Posterior vena cava (tissue), 2 donors: ENCODE results near the gene SLC5A6. TPM values are rescaled to one million over a fixed set of nuclear protein-coding genes. Genes with fewer than 3 reads are reported as not detected.

Experiments used
- DNase-seq: peaks from one replicate; pipeline ENCODE4 v3.0.0-alpha.2; 2020; ENCODE audit warnings: low spot score
- intact Hi-C, 2 donors: fragments of 100-400 bp; cut with DNase I; formaldehyde crosslinking; loops; one replicate each; pipeline versions ENCODE4 v1.14.1 to v1.14.2; 2022 to 2023
- long read RNA-seq, 2 donors: library from polyadenylated mRNA; unstranded; transcript quantifications; one replicate each; pipeline ENCODE4 v2.0.0, GENCODE V29; 2020 to 2021
- total RNA-seq, 2 donors: library from RNA; stranded (reverse); fragmentation: NEBNext Ultra II Directional; extraction: Animal tissue kit (Norgen Biotek cat#: 25700); gene quantifications; one replicate each; pipeline ENCODE4 v1.2.1, GENCODE V29; 2021
- donor health status: DM: yes; HTN: yes; CAD: no.
- donor health status: DM: yes; HTN: yes; CAD: no.

The SLC5A6 gene
- 10 to 100 TPM; 15.3 to 16.8 TPM for total RNA-seq
- long read RNA-seq, donor 1, partial matches to known transcripts = 2 of 6 reads
- long read RNA-seq, donor 1, other reads (novel, unspliced or antisense) = 4 of 6 reads
- long read RNA-seq, donor 2, partial matches to known transcripts = 9 of 22 reads
- long read RNA-seq, donor 2, other reads (novel, unspliced or antisense) = 10 of 22 reads

DNA sequence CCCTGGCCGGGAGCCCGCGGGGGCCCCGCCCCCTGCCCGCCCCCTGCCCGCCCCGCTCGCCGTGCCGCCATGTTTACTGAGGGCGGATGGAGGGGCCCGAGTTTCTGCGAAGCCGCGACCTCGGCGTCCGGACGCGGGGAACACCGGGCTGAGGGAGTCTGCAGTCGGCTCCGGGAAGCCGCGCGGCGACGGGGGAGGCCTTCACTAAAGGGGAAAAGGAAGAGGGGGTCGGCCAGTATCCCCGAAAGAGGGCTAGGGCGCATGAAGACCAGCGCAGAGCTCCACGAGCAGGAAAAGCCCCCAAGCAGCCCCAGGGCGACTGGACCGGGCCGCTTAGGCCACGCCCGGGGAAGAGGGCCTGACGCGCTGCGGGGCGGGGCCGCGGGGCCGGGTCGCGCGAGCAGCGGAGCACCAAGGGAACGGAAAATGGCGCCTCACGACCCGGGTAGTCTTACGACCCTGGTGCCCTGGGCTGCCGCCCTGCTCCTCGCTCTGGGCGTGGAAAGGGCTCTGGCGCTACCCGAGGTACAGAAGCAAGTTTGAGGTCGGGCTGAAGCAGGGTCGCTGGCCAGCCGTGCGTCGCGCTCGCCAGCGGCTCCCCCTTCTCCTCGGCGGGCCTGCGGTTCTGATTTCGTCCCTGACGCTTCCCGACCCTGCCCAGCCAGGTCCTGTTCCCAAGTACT lies at the start of gene SLC5A6, which contains the start of gene ATRAID:
TSS of gene SLC5A6 (minus strand) at position 326 of the 683 bp plus-strand sequence. CDS start 4,618 bp downstream, outside the sequence.
TSS of gene ATRAID (plus strand) at position 99 of the 683 bp plus-strand sequence. CDS start at position 427, 328 bp downstream.
- intact Hi-C loops = no loop called here
- peak; percentile 96 for DNase-seq

DNA sequence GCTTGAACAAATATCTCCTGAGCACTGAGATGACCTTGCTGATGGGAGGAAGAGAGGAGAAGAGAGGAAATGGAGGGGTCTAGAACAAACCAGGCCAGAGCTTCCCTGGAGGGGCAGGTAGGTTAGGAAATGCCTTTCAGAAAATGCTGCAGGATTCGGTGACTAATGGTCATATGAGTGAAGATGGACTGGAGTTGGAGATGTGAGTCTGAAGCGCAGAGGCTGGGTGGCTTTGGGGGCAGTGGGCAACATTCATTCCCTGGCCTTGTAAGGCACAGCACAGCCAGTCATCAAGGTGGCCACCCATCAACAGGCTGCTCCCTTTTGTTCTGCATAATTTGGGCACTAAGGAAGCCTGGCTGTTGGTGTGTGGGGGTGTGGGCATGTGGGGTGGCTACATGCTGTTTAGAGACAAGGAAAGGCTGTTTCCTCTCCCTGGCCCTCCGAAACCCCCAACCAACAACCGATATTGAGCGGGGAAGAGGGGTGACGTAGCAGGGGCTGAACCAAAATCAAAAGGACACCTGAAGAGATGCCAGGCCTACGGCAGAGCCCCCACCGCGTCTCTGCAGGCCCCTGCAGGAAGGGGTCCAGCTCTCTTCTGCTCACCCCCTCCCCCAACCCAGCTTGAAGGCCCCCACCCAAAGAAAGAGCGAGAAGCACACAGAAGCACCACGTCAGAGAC lies 49.3 kb upstream of the SLC5A6 start:
- intact Hi-C loops = loop anchor here in 1 of 2 donors (1.0 kb wide), 1 partner anchor 125 kb away; no protein-coding TSS in a partner anchor
- DNase-seq = peak; percentile 67

DNA sequence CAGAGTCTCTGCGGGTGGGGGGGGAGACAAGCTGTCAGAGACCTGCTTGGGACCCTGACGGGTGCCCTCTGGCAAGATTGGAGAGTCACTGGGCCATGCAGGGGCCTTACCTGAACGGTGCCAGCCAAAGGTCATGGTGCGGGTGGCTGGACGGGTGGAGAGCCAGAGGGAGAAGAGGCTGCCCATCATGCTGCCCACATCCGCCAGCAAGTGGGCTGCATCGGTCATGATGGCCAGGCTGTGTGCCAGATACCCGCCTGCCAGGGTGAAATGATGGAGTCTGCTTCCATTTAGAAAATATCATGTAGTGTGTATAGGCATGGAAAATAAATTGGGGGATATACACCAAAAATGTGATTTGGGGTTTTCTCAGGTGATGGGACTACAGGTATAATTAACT lies 46.0 kb upstream of the SLC5A6 start:
- DNase-seq = no peak
- intact Hi-C loops = no loop called here

DNA sequence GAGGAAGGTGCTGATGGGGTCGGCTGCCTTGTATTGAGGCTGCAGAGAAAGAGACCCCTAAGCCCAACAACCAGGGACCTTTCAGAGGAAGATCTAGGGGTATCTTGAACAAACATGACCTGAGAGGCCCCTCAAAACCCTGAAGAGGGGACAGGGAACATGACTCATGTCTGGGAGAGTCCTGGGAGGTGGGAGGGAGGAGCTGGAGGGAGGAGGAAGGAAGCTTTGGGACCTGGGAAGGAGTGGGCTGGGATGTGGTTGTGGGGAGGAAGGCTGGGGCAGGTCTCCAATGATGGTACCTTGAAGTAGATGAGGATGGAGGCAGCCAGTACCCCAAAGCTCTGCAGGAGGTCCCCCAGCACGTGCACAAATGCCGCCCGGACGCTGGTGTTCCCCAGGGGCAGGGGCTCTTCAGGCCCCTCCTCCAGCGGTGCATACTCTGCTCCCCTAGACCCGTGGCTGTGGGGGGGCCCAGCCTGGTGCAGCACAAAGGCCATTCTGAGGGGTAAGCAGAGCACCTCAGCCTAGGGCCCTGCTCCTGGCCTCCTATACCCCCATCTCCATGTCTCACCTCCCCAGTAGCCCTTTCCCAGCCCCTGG lies 44.9 kb upstream of the SLC5A6 start:
- intact Hi-C loops = no loop called here
- no peak for DNase-seq

DNA sequence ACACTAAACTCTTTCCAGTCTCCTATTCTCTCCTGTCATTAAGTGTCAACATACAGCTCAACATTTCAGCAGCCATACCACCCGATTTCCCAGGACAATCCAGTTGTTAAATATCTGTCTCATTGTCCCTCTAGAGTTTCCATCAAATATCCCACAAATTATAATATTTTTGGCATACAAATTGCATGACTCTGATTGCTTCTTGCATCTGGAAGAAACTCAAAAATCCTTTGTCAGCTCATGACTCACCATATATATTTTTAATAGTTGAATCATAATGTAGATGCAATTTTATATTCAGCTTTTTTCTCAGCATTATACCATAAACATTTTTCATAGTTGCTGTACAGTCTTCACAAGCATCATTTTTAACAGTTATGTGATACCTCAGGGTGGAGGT lies 43.6 kb upstream of the SLC5A6 start:
- no peak for DNase-seq
- intact Hi-C loops = no loop called here

DNA sequence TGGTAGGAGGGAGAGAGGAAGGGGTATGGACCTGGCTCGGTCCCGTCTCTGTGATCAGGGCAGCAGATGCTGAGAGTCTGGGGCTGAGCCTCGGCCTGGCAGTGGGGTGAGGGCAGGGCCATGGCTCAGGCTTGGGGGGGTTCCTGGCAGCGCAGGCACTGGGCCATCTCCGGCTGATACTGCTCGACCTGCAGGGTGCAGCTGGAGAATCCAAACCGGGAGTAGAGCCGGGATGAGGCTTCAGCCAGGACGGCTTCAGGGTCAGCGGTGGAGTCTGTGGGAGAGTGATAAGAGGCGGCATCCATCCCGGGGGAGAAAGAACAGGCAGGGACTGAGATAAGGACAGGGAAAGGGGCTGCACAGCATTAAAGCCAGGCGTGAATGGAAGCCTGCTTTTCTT lies 43.1 kb upstream of the SLC5A6 start:
- DNase-seq = no peak

DNA sequence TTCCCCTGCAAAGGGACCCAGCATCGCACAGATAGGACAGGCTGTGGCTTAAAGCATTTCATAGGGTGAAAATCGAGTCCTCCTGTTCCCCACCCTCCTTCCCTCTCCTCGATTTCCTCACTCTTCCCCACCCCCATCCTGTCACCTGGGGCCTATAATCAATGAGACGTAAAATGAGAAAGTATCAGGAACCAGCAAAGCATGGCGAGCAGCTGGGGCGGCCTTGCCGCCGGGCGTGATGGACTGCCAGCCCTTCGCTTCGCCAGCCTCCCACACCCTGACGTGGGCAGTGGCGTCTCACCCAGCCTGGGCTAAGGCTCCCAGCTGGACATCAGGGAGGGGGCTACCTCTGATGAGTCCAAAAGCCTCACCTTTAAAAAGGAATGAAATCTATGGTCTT lies 39.7 kb upstream of the SLC5A6 start:
- intact Hi-C loops = no loop called here
- peak; percentile 50 for DNase-seq

More for the DNA sequence above, 43.1 kb upstream of the SLC5A6 start:
- intact Hi-C loops = no loop called here

DNA sequence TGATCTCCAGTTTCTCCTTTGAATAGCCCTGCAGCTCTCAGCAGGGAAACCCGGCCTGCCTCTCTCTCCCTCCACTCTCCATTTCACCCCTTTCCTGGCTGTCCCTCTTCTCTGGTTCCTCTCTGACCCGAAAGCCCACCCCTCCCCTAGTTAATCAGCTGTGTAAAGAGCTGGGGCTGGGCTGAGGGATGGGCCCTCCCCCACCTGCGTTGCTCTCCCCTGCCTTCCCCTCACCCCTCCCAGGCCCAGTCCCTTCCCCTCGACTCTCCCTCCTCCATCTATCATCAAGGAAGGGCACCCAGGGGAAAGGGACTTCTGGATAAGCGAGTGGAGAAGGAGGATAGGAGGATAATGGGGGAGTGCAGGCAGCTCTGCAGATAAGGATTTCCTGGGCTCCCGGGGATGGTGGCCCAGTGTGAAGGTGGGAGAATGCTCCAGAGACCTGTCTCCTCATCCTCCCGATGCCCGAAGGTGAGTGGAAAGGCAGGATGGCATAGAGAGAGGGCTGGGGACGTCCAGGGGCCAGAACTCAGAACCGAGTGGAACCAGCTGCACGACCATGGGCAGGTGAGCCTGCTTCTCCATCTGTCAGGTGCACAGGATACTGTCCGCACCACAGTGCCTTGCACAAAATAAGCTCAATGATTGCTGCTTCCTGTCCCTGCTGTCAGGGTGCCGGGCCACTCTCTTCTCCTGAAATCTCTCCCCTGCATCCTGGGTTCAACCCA lies 38.7 kb upstream of the SLC5A6 start:
- intact Hi-C loops = no loop called here
- DNase-seq = peak; percentile 46

DNA sequence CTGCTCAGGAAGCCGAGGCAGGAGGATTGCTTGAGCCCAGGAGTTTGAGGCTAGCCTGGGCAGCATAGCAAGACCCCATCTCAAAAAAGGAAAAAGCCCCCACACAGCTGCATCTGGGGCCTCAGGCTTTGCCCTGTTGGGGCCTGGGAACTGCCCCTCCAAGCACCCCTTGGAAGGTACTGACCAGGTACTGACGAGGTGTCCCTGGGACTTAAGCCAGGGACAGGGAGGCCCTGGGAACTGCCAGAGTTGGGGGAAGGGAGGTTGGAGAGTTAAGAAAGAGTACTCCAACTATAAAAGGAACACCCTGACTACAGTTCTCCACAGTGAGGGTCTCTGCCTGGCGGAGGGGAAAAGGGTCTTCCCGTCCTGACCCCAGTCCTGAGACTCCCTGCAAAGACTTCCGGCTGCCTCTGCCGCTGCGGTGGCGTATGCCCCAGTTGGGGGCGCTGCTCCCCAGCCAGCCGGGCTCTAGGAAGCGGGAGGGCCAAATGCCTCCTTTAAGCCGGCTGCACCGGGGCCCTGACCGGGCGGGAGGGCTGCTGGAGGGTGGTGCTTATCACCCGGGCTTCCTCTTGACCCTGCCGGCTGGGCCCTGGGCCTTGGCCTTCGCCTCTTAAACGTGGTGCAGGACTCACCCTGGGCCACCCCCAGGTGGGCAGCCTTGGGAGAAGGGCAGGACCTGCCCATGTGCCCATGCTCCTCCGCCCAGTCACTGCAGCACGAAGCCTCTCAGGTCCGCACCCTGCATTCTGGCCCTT lies 38.0 kb upstream of the SLC5A6 start:
- peak; percentile 87 for DNase-seq
- intact Hi-C loops = no loop called here

DNA sequence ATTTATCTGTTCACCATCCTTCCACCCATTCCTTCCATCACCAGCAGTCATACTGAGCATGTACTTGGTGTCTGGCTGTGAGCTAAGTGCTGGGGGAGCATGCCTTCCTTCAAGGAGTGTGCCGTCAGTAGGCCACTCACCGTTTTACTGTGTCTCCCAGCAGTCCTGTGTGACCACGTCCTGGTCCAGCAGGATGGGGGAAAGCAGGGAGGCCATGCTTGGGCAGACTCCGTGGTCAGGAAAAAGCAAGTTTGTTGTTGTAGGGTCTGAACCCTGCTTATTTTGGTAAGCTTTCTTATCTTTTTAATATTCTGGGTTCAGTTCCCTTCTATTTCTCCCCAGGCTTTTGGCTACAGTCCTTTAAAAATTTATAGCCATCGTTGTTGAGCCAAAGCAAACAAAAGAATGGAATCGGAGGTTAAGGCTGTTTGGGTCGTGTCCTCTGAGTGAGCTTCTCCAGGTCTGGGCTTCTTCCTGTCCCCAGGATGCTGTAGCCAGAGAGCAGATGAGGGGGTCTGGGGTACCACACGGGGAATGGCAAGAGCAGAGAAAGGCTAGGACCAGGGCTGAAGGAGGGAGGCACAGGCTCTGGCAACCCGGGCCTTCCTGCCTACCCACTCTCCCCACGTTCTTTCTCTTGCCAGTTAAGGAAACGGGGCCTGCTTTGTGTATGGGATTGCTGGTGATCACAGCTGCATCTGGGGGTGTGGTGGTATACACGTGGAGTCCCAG lies 37.3 kb upstream of the SLC5A6 start:
- no peak for DNase-seq
- intact Hi-C loops = no loop called here

DNA sequence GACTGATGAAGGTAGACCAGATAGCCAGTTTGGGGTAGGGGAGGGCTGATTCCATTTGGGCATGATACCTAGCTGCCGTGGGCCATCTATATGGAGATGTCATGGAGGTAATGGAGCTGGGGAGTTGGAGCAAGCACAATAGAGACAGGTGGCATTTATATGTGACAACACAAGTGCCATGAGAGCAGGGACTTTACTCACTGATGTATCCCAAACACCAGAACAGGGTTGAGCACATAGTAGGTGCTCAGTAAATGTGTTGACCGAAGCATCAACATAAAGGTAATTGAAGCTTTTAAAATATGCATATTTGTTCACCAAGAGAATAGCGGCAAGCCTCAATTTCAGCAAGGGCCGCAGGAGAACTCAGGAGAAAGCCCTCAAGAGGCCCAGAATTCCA lies 35.8 kb upstream of the SLC5A6 start:
- intact Hi-C loops = no loop called here
- no peak for DNase-seq

DNA sequence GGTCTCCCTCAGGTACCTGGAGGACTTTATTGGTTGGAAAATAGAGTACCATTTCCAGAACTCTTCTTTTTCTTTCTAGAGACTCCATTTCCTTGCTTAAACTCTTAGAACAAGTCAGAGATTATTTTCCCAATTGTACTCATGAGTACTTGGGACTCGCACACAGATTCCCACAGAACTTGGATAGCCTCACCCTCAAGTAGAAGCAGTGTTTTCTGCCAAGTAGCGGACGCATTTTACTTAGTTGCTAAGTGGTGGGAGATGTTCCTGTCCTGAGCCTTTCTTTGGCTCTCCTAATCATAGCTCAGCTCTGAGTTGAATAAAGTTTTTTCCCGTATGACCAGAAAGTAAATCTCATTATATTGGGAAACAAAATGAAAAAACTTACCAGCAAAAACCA lies 33.6 kb upstream of the SLC5A6 start:
- intact Hi-C loops = no loop called here
- no peak for DNase-seq

DNA sequence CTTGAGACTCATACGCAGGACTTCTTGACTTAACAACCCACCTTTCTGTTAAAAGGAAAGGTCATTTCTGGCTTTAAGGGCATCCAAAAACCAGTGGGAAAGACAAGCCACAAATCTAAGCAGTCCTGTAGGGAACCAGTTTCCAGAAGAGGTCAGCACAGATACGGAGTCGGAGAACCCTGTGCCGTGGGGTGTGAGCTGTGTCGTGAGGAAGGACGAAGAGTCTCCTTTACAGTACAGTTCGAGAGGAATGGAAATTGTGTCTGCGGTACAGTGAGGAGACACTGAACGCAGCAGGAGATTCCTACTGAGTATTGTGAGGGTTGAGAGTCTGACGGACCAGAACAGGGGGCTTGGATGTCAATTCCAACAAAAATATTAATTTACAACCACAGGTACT lies 33.0 kb upstream of the SLC5A6 start:
- intact Hi-C loops = no loop called here
- DNase-seq = no peak

DNA sequence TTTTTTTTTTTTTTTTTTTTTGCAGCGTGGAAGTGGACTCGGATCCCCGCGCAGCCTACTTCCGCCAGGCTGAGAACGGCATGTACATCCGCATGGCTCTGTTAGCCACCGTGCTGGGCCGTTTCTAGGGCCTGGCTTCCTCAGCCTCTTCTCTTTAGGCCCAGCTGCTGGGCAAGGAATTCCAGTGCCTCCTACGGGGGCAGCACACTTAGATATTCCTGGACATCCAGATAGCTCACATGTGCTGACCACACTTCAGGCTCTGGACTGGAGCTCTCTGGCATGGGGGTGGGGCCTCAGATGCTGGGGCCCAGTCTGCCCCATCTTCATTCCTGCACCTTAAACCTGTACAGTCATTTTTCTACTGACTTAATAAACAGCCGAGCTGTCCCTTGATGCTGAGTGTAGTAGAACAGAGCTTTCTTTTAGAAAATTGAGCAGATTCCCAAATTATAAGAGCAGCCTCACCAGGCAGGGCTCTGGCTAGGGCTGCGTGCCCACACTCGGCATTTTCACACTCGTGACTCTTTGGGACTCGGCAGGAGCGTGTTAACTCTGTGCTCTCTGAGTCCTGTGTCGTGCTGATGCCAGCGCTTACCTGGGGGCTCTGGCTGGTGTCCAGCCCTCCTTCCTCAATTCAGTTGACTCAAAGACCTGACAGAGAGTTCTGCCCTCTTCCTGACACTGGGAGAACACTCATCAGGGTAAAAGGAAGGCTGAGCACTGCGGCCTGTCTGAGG lies 31.5 kb upstream of the SLC5A6 start:
- DNase-seq = no peak
- intact Hi-C loops = no loop called here

DNA sequence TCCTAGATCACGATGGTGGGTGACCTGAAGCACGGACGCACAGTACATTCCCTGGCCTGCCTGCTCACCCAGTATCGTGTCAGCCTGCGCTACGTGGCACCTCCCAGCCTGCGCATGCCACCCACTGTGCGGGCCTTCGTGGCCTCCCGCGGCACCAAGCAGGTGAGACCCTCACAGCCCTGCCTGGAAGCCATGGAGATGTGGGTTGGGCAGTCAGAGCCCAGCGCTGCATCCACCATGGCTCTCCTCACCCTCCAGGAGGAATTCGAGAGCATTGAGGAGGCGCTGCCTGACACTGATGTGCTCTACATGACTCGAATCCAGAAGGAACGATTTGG lies 30.5 kb upstream of the SLC5A6 start:
- intact Hi-C loops = no loop called here
- no peak for DNase-seq

DNA sequence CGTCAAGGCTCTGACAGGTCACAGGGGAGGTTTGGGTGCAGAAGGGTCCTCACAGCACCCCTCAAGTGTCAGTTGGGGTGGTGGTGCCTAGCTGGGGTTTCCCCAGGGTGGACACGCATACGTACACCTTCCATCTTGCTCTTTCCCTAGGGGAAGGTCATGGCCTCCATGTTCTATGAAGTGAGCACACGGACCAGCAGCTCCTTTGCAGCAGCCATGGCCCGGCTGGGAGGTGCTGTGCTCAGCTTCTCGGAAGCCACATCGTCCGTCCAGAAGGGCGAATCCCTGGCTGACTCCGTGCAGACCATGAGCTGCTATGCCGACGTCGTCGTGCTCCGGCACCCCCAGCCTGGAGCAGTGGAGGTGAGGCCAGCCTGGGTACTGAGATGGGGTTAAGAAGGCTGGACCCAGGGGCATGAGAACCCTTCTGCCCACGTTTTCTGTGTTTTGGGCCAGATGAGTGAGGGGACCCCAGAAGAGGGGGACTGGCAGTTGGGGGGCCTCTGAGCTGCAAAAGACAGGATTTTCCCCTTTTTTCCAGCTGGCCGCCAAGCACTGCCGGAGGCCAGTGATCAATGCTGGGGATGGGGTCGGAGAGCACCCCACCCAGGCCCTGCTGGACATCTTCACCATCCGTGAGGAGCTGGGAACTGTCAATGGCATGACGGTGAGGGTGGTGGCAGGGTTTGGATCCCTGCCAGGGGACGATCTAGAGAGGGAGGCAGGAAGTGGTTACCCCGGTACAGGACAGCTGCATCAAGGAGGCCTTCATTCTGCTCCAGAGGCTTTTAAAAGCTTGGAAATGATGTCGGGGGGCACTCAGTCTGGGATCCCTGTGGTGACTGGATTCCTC lies 29.9 kb upstream of the SLC5A6 start:
- no peak for DNase-seq
- intact Hi-C loops = no loop called here

DNA sequence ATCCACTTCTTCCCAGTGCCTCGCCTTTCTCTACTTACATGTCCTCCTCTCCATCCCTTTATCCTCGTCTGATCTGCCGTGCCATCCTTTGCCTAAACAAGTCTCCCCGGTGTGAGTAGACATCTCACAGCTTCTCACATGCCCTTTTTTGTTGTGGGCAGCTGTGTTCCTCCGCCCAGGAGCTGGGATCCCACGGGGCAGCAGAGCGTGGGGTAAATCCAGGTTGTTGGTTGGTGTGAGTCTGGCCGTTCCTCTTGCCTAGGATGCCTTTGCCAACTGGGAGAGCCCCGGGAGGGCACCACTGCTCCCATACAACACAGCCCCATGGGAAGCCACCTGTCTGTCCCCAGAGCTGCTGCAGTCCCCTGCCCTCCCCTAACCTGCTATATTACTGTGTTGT lies 28.3 kb upstream of the SLC5A6 start:
- intact Hi-C loops = no loop called here

More for the DNA sequence above, 28.3 kb upstream of the SLC5A6 start:
- DNase-seq = no peak
